ENCODE data around the gene MYO9A. TPM values are rescaled to one million over a fixed set of nuclear protein-coding genes. Genes with fewer than 3 reads are reported as not detected.

MYO9A gene
- total and polyA plus RNA-seq, 5 donors from 2014 or later = 8.3 to 32.3 (median 11.5) TPM

GRCh38 chr15:71790081-71790480 lies 327.9 kb downstream of the MYO9A start:
- Histone ChIP-seq H3K27me3 (ENCODE audit: control insufficient read depth, insufficient read depth, low read length) (no peaks in the 10 kb centered on the region), H3K36me3 (ENCODE audit: control insufficient read depth, insufficient read depth, low read length) (no peaks in the 10 kb centered on the region), H3K4me1 (ENCODE audit: control insufficient read depth, insufficient read depth, low read length, poor library complexity, severe bottlenecking) (no peaks in the 10 kb centered on the region), H3K4me3 (ENCODE audit: low read depth, low read length) (no peak overlapping the region), H3K9me3 (ENCODE audit: control insufficient read depth in 2 of 2, low read length in 2 of 2) (no peaks in the 10 kb centered on the region), H3K27ac (ENCODE audit: insufficient read depth, low read length, poor library complexity, severe bottlenecking) (no peak overlapping the region)
- DNase-seq (no peak), ATAC-seq (ENCODE audit: low read depth in 2 of 2) (no peak)
- no peaks in the 10 kb centered on the region for H3K36me3 Mint-ChIP-seq
- H3K4me3 Mint-ChIP-seq = no peak overlapping the region
- peaks cover 18% of the 10 kb centered on the region for H3K27me3 Mint-ChIP-seq
- H3K9me3 Mint-ChIP-seq = peaks cover 0 to 2% (median 0%) of the 10 kb centered on the region in 7 donors
- H3K4me1 Mint-ChIP-seq = peaks cover 0 to 3% (median 0%) of the 10 kb centered on the region in 4 donors
- H3K27ac Mint-ChIP-seq = no peak overlapping the region

DNA sequence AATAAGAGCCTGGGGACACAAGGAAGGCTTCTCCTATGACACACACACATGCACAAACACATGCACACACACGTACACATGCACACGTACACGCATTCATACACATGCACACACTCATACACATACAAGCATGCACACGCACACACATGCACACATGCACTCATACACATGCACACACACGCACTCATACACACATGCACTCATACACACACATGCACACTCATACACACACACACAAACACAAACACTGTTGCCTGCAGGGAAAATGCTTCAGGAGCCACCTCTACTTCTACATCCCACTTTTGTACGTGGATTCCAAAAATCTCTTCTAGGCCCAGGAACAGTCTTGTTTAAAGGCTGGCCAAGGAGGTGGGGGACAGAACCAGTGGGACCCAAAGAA lies 328.3 kb downstream of the MYO9A start:
- H3K27me3 ChIP-seq (ENCODE audit: control insufficient read depth, insufficient read depth, low read length) = no peaks in the 10 kb centered on the region
- H3K27ac Mint-ChIP-seq = no peak overlapping the region
- H3K27me3 Mint-ChIP-seq = peaks cover 22% of the 10 kb centered on the region
- DNase-seq = no peak
- no peaks in the 10 kb centered on the region for H3K36me3 Mint-ChIP-seq
- H3K9me3 ChIP-seq (ENCODE audit: control insufficient read depth in 2 of 2, low read length in 2 of 2) = no peaks in the 10 kb centered on the region
- ATAC-seq (ENCODE audit: low read depth in 2 of 2) = no peak
- no peaks in the 10 kb centered on the region for H3K4me1 ChIP-seq (ENCODE audit: control insufficient read depth, insufficient read depth, low read length, poor library complexity, severe bottlenecking)
- no peak overlapping the region for H3K4me3 ChIP-seq (ENCODE audit: low read depth, low read length)
- H3K36me3 ChIP-seq (ENCODE audit: control insufficient read depth, insufficient read depth, low read length) = no peaks in the 10 kb centered on the region
- no peak overlapping the region for H3K4me3 Mint-ChIP-seq
- peaks cover 0 to 3% (median 0%) of the 10 kb centered on the region in 4 donors for H3K4me1 Mint-ChIP-seq
- H3K9me3 Mint-ChIP-seq = peaks cover 0 to 2% (median 0%) of the 10 kb centered on the region in 7 donors
- no peak overlapping the region for H3K27ac ChIP-seq (ENCODE audit: insufficient read depth, low read length, poor library complexity, severe bottlenecking)

- no peak for ATAC-seq (ENCODE audit: low read depth in 2 of 2)
- no peak for DNase-seq
- Mint-ChIP-seq H3K27ac (no peak overlapping the region), H3K9me3 (peaks cover 0 to 2% (median 0%) of the 10 kb centered on the region in 7 donors), H3K4me1 (peaks cover 0 to 3% (median 0%) of the 10 kb centered on the region in 4 donors), H3K4me3 (no peak overlapping the region), H3K36me3 (no peaks in the 10 kb centered on the region), H3K27me3 (peaks cover 24% of the 10 kb centered on the region)
- no peak overlapping the region for H3K27ac ChIP-seq (ENCODE audit: insufficient read depth, low read length, poor library complexity, severe bottlenecking)
- H3K4me1 ChIP-seq (ENCODE audit: control insufficient read depth, insufficient read depth, low read length, poor library complexity, severe bottlenecking) = no peaks in the 10 kb centered on the region
- H3K27me3 ChIP-seq (ENCODE audit: control insufficient read depth, insufficient read depth, low read length) = no peaks in the 10 kb centered on the region
- H3K9me3 ChIP-seq (ENCODE audit: control insufficient read depth in 2 of 2, low read length in 2 of 2) = no peaks in the 10 kb centered on the region
- H3K4me3 ChIP-seq (ENCODE audit: low read depth, low read length) = no peak overlapping the region
- no peaks in the 10 kb centered on the region for H3K36me3 ChIP-seq (ENCODE audit: control insufficient read depth, insufficient read depth, low read length)
These were observed 329.0 kb downstream of the MYO9A start for GRCh38 chr15:71788646-71789579.

GRCh38 chr15:71786673-71787072 lies 331.3 kb downstream of the MYO9A start:
- no peaks in the 10 kb centered on the region for H3K36me3 ChIP-seq (ENCODE audit: control insufficient read depth, insufficient read depth, low read length)
- Mint-ChIP-seq H3K27ac (peak overlapping the region in 1 of 3 donors; percentile 60), H3K27me3 (peaks cover 24% of the 10 kb centered on the region), H3K9me3 (peaks cover 0 to 2% (median 0%) of the 10 kb centered on the region in 7 donors), H3K36me3 (no peaks in the 10 kb centered on the region), H3K4me3 (no peak overlapping the region), H3K4me1 (no peaks in the 10 kb centered on the region)
- no peak for DNase-seq
- H3K27ac ChIP-seq (ENCODE audit: insufficient read depth, low read length, poor library complexity, severe bottlenecking) = no peak overlapping the region
- no peaks in the 10 kb centered on the region for H3K9me3 ChIP-seq (ENCODE audit: control insufficient read depth in 2 of 2, low read length in 2 of 2)
- no peak for ATAC-seq (ENCODE audit: low read depth in 2 of 2)
- H3K4me1 ChIP-seq (ENCODE audit: control insufficient read depth, insufficient read depth, low read length, poor library complexity, severe bottlenecking) = no peaks in the 10 kb centered on the region
- H3K27me3 ChIP-seq (ENCODE audit: control insufficient read depth, insufficient read depth, low read length) = no peaks in the 10 kb centered on the region
- H3K4me3 ChIP-seq (ENCODE audit: low read depth, low read length) = no peak overlapping the region

DNA sequence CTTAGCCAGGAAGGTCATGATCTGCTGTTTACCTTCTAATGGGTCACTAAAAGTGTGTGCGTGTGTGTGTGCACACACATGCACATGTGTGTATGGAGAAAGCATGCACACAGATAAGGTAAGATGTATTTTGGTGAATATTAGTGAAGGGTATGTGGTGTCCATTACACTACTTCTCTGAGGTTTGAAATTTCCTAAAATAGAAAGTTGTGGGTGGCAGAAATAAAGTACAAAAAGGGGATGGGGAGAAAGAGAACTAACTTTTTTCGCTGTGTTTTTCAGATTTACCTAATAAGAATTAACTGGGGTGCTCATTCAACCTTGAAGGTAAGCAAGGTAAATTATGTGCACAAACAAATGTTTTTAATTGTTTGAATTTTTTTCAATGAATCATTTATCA lies 332.0 kb downstream of the MYO9A start:
- H3K36me3 Mint-ChIP-seq = no peaks in the 10 kb centered on the region
- Histone ChIP-seq H3K27me3 (ENCODE audit: control insufficient read depth, insufficient read depth, low read length) (no peaks in the 10 kb centered on the region), H3K4me3 (ENCODE audit: low read depth, low read length) (no peak overlapping the region), H3K9me3 (ENCODE audit: control insufficient read depth in 2 of 2, low read length in 2 of 2) (no peaks in the 10 kb centered on the region), H3K27ac (ENCODE audit: insufficient read depth, low read length, poor library complexity, severe bottlenecking) (no peak overlapping the region), H3K36me3 (ENCODE audit: control insufficient read depth, insufficient read depth, low read length) (no peaks in the 10 kb centered on the region), H3K4me1 (ENCODE audit: control insufficient read depth, insufficient read depth, low read length, poor library complexity, severe bottlenecking) (no peaks in the 10 kb centered on the region)
- H3K9me3 Mint-ChIP-seq = peaks cover 0 to 2% (median 0%) of the 10 kb centered on the region in 7 donors
- DNase-seq (no peak), ATAC-seq (ENCODE audit: low read depth in 2 of 2) (no peak)
- peak overlapping the region in 1 of 4 donors; percentile 10 for H3K4me3 Mint-ChIP-seq
- peaks cover 0 to 2% (median 0%) of the 10 kb centered on the region in 4 donors for H3K4me1 Mint-ChIP-seq
- no peak overlapping the region for H3K27ac Mint-ChIP-seq
- peaks cover 21% of the 10 kb centered on the region for H3K27me3 Mint-ChIP-seq

GRCh38 chr15:71784719-71785118 lies 333.2 kb downstream of the MYO9A start:
- Mint-ChIP-seq H3K4me3 (no peak overlapping the region), H3K27me3 (peaks cover 18% of the 10 kb centered on the region), H3K9me3 (peaks cover 0 to 1% (median 0%) of the 10 kb centered on the region in 7 donors), H3K4me1 (peaks cover 0 to 15% (median 3%) of the 10 kb centered on the region in 4 donors), H3K27ac (no peak overlapping the region), H3K36me3 (no peaks in the 10 kb centered on the region)
- no peaks in the 10 kb centered on the region for H3K36me3 ChIP-seq (ENCODE audit: control insufficient read depth, insufficient read depth, low read length)
- no peaks in the 10 kb centered on the region for H3K27me3 ChIP-seq (ENCODE audit: control insufficient read depth, insufficient read depth, low read length)
- no peaks in the 10 kb centered on the region for H3K9me3 ChIP-seq (ENCODE audit: control insufficient read depth in 2 of 2, low read length in 2 of 2)
- no peak overlapping the region for H3K4me3 ChIP-seq (ENCODE audit: low read depth, low read length)
- no peak for DNase-seq
- ATAC-seq (ENCODE audit: low read depth in 2 of 2) = no peak
- H3K4me1 ChIP-seq (ENCODE audit: control insufficient read depth, insufficient read depth, low read length, poor library complexity, severe bottlenecking) = no peaks in the 10 kb centered on the region
- no peak overlapping the region for H3K27ac ChIP-seq (ENCODE audit: insufficient read depth, low read length, poor library complexity, severe bottlenecking)

GRCh38 chr15:71782422-71783165 lies 335.4 kb downstream of the MYO9A start:
- no peaks in the 10 kb centered on the region for H3K36me3 ChIP-seq (ENCODE audit: control insufficient read depth, insufficient read depth, low read length)
- no peak for ATAC-seq (ENCODE audit: low read depth in 2 of 2)
- no peaks in the 10 kb centered on the region for H3K9me3 ChIP-seq (ENCODE audit: control insufficient read depth in 2 of 2, low read length in 2 of 2)
- Mint-ChIP-seq H3K36me3 (no peaks in the 10 kb centered on the region), H3K27me3 (peaks cover 19% of the 10 kb centered on the region), H3K9me3 (no peaks in the 10 kb centered on the region), H3K4me1 (peaks cover 0 to 16% (median 3%) of the 10 kb centered on the region in 4 donors), H3K4me3 (no peak overlapping the region), H3K27ac (no peak overlapping the region)
- no peak overlapping the region for H3K27ac ChIP-seq (ENCODE audit: insufficient read depth, low read length, poor library complexity, severe bottlenecking)
- H3K27me3 ChIP-seq (ENCODE audit: control insufficient read depth, insufficient read depth, low read length) = no peaks in the 10 kb centered on the region
- no peak overlapping the region for H3K4me3 ChIP-seq (ENCODE audit: low read depth, low read length)
- H3K4me1 ChIP-seq (ENCODE audit: control insufficient read depth, insufficient read depth, low read length, poor library complexity, severe bottlenecking) = no peaks in the 10 kb centered on the region
- DNase-seq = no peak
